HG03097 (cell line): ENCODE results near the gene IL17B.
A peak's percentile ranks its signal among the peaks of the same experiment; 100 is the strongest.

Experiments
- ATAC-seq: cut with Tn5 transposase; IDR thresholded peaks from one replicate; pipeline ENCODE4 v1.9.1; 2021; ENCODE audit not compliant: unreplicated experiment, low FRiP score

The IL17B gene

GRCh38 chr5:149363936-149364335 is 15.2 kb downstream of the IL17B start:
- no peak for ATAC-seq

GRCh38 chr5:149363358-149363757 is 15.7 kb downstream of the IL17B start:
- no peak for ATAC-seq

DNA sequence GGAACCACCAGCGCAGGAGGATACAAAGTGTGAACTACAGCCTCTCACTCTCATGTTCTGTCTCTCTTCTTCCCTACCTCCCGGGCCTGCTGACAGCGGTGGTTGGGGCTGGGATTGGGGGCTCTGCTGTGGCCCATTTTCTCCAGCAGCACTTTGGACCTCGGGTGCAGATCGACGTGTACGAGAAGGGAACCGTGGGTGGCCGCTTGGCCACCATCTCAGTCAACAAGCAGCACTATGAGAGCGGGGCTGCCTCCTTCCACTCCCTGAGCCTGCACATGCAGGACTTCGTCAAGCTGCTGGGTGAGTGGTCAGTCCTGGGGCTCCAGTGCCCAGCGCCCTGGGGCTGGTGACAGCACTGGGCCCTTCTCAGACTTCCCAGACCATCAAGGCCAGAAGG is 16.6 kb downstream of the IL17B start:
- no peak for ATAC-seq

DNA sequence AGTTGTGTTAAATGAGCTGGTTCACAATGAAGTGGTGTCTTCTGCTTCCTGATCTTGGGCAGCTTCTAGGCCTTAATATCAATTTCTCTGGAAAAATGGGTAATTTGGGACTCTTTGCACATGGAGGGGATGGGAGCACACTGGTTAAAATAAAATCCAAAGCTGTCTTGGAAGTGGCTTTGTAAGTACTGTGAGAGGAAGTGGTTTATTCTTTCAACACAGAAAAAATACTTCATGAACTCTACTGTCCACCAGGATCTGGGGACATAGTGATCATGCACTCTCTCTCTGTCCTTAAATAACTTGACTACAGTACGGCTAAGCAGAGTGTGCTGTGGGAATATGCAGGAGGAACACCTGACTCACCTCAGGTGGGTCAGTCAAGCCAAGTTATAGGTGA is 18.8 kb downstream of the IL17B start:
- ATAC-seq, result no peak

DNA sequence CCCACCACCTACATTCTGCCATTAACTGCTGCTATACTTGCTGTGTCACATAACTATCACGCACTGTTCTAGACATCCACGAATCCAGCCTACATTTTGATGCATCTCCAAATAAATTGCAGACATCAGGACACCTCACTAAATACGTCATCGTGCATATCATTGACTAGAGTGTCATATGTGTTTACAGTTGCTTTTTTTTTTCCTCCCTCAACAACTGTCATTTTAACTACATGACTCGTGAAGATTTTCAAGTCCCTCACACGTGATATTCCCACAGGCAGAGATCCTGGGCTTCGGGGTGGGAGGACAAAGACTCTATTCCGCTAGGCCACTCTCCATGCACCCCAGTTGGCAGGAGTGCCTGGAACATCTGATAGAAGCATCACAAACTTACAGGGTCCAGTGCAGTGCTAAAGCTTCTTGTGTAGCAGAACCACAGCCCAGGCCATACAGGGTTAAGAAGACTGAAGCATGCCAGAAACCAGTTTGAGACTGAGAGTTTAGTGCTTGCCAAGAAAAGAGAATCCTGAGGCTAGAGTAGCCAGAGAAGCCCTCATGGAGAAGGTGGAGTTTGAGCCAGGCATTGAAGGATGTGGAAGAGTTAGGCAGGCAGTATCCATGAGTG is 20.1 kb downstream of the IL17B start:
- no peak for ATAC-seq

GRCh38 chr5:149358294-149358651 is 20.8 kb downstream of the IL17B start:
- ATAC-seq, result no peak

DNA sequence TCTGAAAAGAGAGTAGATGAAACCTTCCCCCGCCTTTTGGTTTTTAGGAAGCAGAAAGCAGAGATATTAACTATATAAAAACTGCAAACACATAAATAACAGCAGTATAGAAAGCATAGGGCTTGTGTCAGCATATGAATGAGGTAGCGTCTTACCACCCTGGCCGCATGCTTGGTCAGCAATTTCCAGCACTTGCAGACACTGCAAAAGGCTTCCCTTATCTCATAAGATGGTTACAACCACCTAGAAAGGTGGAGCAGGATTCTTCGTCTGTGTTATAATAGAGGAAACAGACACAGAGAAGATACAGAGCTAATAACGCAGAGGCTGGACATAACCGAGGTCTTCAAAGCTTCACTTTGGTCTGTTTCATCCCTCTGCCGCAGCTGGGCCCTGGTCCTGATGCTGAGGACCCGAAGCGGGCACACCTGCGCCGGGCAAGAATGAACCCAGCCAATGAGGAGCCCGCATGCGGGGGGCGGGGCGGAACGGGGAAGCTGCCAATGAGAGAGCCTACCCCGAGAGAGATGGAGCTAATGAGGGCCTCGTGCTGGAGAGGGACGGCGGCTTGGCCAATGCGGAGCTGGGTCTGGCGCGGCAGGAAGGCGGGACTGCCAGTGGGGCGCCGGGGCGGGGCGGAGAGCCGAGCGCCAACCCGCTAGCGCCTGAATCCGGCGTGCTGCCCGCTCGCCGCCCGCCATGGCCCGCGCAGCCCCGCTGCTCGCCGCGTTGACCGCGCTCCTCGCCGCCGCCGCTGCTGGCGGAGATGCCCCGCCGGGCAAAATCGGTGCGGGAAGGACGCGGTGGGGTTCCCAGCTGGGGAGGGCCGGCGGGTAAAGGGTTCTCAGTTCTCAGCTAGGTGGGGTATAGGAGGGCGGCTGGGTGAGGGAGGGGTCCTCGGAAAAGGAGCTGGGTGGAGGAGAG is 21.5 kb downstream of the IL17B start, which contains the start of gene PCYOX1L:
Gene PCYOX1L (plus strand): TSS at position 677 of the 924 bp plus-strand sequence. CDS start 23 bp downstream, at position 700.
- peak; percentile 99 for ATAC-seq

GRCh38 chr5:149356391-149356790 is 22.7 kb downstream of the IL17B start:
- no peak for ATAC-seq

- no peak for ATAC-seq
Measured at GRCh38 chr5:149355688-149356087, 23.4 kb downstream of the IL17B start.

DNA sequence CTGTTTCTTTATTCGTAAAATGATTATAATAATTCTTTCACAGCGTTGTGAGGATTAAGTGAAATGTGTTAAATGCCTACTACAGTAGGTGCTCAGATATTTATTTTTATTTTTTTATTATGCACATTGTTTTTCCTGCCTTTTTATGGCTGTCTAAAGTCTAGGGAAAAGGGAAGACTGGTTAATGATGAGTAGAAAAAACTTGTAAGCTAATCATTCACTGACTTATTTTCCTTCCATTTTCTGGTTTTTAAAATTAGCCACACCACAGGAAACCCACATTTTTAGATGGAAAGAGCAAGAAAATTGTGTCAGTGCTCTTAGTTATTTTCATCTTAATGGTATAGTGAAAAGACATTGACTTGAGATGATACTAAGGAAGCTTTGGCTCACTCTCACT is 25.2 kb downstream of the IL17B start:
- no peak for ATAC-seq

- no peak for ATAC-seq
Measured at GRCh38 chr5:149352169-149352568, 26.9 kb downstream of the IL17B start.

DNA sequence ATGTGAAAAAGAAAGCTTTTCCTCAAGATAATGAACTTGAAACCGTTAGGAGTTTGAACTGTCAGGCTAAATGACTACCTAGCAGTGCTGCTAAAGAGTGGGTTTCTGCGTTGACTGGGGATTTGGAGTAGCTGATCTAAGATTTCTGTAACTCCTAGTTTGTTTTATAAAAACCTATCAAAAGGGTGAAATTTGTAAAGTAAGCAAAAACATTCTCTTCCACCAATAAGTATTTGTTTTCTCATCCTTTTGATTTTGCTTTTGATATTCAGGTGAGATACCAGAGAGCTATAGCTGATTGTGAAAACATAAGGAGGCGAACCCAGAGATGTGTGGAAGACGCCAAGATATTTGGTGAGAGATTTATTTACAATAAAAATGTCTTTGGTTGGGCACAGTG is 29.7 kb downstream of the IL17B start:
- ATAC-seq, result no peak

- no peak for ATAC-seq
Measured at GRCh38 chr5:149348518-149348917, 30.6 kb downstream of the IL17B start.

GRCh38 chr5:149345892-149346222 is 33.2 kb downstream of the IL17B start:
- no peak for ATAC-seq

DNA sequence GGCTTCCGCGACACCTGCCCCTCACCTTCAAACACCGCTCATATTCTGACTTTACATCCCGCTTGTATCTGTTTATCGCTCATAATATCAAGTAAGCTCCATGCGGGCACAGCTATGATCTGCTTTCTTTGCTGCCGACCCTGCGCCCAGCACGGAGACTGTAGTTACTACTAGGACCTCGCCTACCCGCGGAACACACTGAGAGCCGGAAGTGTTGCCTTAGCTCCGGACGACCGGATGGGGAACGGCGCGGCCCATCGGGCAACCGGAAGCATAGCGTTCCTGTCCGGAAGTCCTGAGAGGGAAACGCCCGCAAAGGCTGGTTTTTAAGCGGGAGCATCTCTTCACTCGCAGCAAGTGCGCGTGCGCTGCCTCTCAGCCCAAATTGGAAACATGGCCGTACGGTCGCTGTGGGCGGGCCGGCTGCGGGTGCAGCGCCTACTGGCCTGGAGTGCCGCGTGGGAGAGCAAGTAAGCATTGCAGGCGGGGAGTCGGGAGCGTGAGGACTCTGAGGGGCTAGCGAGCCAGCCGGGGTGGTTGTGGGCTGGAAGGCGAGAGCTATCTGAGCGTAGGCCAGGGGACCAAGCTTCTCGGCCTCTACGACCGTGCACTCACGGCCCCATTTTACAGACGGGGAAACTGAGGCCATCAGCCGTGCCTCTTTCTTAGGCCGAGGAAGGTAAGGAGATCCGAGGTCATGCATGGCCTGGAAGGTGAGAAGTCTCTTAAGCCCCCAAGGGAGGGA is 33.8 kb downstream of the IL17B start, which contains the start of gene GRPEL2:
Gene GRPEL2 (plus strand): TSS at position 353 of the 745 bp plus-strand sequence. CDS start 41 bp downstream, at position 394.
- peak; percentile 93 for ATAC-seq

DNA sequence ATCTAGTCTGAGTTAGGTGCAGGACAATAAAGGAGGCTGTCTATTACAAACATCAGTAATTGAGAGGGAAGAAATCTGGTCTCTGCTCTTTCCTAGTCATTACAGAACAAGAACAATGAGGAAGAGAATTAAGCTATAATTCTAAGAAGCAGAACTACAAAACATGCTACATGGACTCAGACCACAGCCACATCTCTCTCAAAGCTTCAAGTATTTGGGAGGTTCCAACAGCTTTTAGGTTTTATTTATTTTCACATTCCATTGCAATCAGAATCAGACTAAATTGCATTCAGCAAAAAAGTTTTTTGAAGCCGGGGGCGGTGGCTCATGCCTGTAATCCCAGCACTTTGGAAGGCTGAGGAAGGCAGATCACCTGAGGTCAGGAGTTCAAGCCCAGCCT is 34.9 kb downstream of the IL17B start:
- no peak for ATAC-seq

GRCh38 chr5:149341876-149342275 is 37.2 kb downstream of the IL17B start:
- no peak for ATAC-seq

GRCh38 chr5:149340920-149341319 is 38.2 kb downstream of the IL17B start:
- ATAC-seq, result no peak

DNA sequence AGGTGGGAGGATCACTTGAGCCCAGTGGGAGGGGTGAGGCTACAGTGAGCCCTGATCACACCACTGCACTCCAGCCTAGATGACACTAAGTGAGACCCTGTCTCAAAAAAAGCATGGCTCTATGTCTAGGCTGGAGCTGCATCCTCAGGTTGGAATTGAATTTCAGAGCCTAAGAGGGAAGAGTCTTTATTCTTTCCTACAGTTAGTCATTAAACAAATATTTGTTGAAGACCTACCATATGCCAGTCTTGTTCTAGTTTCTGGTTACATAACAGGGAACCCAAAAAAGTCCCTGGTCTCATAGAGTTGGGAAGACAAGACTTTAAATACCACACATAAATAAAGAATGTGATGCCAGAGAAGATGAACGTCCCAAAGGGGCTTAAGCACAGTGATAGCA is 40.7 kb downstream of the IL17B start:
- ATAC-seq, result no peak

DNA sequence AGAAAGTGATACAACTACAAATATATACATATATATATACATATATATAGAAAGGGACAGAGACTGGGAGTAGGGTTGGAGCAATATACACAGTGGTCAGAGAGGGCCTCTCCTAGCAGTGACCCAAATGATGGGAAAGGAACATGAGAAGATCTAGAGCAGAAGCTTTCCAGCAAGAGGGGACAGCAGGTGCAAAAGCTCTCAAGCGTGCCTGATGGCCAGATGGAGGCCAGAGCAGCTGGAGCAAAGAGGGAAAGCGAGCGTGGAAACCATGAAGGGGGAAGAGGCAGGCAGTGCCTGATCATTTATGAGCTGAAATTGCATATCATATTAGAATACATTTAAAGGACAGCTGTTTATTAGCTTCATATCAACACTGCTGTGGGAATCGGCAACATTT is 41.4 kb downstream of the IL17B start:
- no peak for ATAC-seq

GRCh38 chr5:149333711-149334443 is 45.2 kb downstream of the IL17B start:
- no peak for ATAC-seq
